Omental fat pad (tissue), 4 donors: ENCODE measurements around the gene PDE8A. TPM values are rescaled to one million over a fixed set of nuclear protein-coding genes. Genes with fewer than 3 reads are reported as not detected.

Experiments
- ATAC-seq: fragments of 150-250 bp; one replicate; pipeline ENCODE4 v1.9.1; 2016; ENCODE audit warnings: mild to moderate bottlenecking, moderate library complexity; ENCODE audit not compliant: low FRiP score
- DNase-seq: peaks from one replicate; pipeline ENCODE4 v3.0.0-alpha.2; 2019; ENCODE audit warnings: low spot score
- total RNA-seq, 4 donors: library from RNA; depleted of rRNA; stranded (reverse); fragments of >200 nt; gene quantifications; one replicate each; pipeline ENCODE4 v1.1.0, GENCODE V29; 2016
- TF ChIP-seq, protein P1 (sequence below), 3 donors: fragments of 450-650 bp; IDR thresholded peaks; one replicate each; pipeline ENCODE4 v1.5.1; 2016 to 2017; ENCODE audit warnings: antibody characterized with exemption in 3 of 3, mild to moderate bottlenecking in 3 of 3, moderate library complexity in 2 of 3

The PDE8A gene
- total RNA-seq, 4 donors from 2014 or later: 61.0 to 86.5 (median 79.0) TPM

DNA sequence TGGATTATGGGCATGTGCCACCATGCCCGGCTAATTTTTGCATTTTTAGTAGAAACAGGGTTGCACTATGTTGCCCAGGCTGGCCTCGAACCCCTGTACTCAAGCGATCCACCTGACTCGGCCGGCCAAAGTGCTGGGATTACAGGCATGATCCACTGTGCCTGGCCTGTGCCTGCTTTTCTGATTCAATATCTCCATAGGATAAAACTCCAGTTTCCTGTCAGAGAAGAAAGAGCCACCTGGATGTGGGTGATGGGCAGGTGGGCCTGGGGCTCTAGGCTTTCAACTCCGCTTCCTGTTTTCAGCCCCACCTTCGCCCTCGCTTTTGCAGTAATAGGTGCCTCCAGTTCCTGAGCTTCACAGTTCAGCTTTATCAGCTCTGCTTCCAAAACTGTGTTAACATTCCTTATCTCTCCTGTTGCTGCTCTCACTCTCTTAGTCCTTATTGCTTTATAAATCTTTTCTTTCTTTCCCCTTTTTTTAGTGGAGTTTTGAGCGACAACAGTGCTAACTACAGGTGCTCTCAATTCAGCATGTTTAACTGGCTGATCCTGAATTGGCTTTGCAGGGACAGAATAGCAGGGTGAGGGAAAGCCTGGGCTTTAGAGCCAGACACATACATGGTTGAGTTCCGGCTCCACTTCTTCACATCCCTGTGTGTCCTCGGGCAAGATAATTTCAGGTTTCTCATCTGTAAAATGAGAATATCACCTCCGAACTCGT, 21.1 kb upstream of the PDE8A start:
- ATAC-seq: no peak
- DNase-seq: no peak

DNA sequence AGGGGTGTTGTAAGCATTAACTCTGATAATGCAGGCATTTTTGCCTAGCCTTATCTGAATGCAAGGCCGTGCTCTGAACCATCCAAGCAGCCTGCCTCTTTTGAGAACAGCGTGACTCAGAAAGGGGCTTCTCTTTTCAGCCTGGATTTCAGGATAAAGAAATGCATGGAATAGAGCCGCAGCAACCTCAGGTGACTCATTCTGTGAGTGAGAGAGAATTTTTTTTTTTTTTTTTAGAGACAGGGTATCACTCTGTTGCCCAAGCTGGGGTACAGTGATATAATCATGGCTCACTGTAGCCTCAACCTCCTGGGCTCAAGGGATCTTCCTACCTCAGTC, 20.6 kb upstream of the PDE8A start:
- DNase-seq (no peak), ATAC-seq (peak; percentile 87)
- TF ChIP-seq, protein P1, sequence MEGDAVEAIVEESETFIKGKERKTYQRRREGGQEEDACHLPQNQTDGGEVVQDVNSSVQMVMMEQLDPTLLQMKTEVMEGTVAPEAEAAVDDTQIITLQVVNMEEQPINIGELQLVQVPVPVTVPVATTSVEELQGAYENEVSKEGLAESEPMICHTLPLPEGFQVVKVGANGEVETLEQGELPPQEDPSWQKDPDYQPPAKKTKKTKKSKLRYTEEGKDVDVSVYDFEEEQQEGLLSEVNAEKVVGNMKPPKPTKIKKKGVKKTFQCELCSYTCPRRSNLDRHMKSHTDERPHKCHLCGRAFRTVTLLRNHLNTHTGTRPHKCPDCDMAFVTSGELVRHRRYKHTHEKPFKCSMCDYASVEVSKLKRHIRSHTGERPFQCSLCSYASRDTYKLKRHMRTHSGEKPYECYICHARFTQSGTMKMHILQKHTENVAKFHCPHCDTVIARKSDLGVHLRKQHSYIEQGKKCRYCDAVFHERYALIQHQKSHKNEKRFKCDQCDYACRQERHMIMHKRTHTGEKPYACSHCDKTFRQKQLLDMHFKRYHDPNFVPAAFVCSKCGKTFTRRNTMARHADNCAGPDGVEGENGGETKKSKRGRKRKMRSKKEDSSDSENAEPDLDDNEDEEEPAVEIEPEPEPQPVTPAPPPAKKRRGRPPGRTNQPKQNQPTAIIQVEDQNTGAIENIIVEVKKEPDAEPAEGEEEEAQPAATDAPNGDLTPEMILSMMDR (IDR thresholded peaks at IDR 0.05): no peak

More for the DNA sequence above, 21.1 kb upstream of the PDE8A start:
- TF ChIP-seq, protein P1 (IDR thresholded peaks at IDR 0.05): no peak

DNA sequence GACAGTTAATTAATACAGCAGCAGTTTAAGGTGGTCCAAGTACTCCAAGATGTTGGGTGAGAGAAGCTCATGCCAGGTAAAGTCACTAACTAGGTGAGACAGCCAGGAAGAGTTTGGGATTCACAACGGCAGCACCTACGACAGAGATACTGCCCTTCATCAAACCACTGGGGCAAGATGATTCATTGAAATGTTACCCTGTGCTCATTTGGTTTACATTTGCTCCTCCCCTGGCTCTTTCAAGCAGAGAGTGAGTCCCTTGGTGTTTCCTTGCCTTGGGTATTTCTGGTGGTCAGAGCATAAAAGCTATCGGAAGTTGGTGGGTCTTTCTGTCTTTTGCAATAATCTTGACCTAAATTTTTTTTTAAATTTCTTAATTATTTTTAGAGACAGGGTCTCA, 19.9 kb upstream of the PDE8A start:
- ATAC-seq: no peak
- TF ChIP-seq, protein P1 (IDR thresholded peaks at IDR 0.05): no peak
- DNase-seq: no peak

DNA sequence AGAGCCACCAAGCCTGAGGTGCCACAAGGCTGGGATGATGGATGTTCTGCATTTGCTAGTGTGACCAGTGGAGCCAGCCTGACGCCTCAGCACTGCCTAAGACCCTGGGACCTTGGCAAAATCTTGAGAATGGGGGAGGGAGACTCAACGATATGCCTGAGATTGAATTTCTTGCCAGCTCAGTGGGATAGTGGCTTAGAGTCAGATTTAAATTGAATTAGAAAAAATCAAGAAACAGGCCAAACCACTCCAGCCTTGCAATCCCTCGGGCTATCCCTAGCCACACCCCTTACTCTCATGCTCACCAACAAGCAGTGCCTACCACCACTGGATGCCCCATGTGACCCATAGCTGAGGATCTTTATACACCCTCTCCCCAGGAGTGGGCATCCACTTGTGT, 18.7 kb upstream of the PDE8A start:
- TF ChIP-seq, protein P1 (IDR thresholded peaks at IDR 0.05): no peak
- ATAC-seq (no peak), DNase-seq (no peak)

DNA sequence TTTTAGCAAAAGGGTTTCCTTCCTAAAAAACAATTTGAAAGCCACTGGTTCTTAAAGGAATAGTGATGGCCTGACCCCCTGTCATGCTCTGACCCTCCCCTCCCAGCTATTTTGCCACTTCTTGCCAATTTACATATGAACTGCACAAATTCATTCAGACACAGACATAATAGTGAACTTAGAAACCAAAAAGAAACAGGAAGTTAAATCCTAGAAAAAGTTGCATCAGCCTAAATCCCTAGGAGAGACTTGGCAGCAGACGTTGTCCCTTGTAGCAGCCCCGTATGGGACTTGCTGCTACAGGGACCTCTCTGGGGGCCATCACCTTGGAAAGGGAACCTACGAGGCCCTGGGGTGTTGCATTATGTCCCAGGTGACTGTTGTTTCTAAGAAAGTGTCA, 14.3 kb upstream of the PDE8A start:
- TF ChIP-seq, protein P1 (IDR thresholded peaks at IDR 0.05): no peak
- no peak for ATAC-seq
- DNase-seq: no peak

DNA sequence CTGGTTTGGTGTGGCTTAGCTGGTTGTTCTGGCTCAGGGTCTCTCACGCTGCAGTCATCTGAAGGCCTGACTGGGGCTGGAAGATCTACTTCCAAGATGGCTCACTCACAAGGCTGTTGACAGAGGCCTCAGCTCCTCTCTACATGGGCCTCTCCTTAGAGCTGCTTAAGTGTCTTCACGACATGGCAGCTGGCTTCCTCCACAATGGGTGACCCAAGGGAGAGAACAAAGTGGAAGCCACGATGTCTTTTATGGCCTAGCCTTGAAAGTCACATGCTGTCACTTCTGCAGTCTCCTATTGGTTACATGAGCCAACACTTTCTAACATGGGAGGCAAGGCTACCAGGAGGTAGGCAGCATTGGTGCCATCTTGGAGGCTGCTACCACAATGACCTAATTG, 13.4 kb upstream of the PDE8A start:
- TF ChIP-seq, protein P1 (IDR thresholded peaks at IDR 0.05): no peak
- DNase-seq (no peak), ATAC-seq (no peak)

DNA sequence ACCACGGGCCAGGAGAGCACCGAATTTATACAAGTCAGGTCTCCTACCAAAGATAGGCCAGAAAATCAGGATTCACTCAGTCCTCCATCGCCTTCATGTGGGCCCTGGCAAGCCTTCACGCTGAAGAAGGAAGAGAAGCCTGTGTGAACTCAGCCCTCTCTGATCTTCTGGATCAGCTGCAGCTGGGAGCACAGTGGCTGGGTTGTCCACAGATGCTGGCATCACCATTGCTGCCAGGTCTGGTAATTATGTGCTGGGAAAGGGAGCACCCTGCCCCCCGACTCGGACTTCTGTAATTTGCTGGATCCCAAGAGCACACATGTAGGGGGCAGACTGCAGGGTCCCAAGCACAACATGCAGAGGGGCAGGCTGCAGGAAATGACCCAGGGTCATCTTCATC, 12.4 kb upstream of the PDE8A start:
- TF ChIP-seq, protein P1 (IDR thresholded peaks at IDR 0.05): no peak
- DNase-seq (no peak), ATAC-seq (no peak)
